WTC11 (cell line): ENCODE measurements around the gene PSMB11.

Experiments used
- ATF2 ChIP-seq: sonication (generic); formaldehyde crosslinking; IDR thresholded peaks from 2 replicates; pipeline ENCODE4 v1.8.1; 2022; ENCODE audit warnings: low read depth, missing genetic modification reagents, borderline replicate concordance
- ATF3 ChIP-seq: sonication (generic); formaldehyde crosslinking; conservative IDR thresholded peaks from 2 replicates; pipeline ENCODE4 v1.8.1; 2022; ENCODE audit warnings: mild to moderate bottlenecking, missing genetic modification reagents
- CTCF ChIP-seq: fragments of 200-600 bp; IDR thresholded peaks from 2 replicates; pipeline ENCODE4 v1.8.0; 2022; ENCODE audit warnings: antibody characterized with exemption
- ESRRA ChIP-seq: sonication (generic); formaldehyde crosslinking; IDR thresholded peaks from 2 replicates; pipeline ENCODE4 v1.8.1; 2022; ENCODE audit warnings: mild to moderate bottlenecking, missing genetic modification reagents, borderline replicate concordance
- GRHL2 ChIP-seq: fragments of 250-450 bp; sonication (Bioruptor Pico); IDR thresholded peaks from 2 replicates; pipeline ENCODE4 v1.8.0; 2022; ENCODE audit warnings: mild to moderate bottlenecking, moderate library complexity; ENCODE audit not compliant: insufficient replicate concordance, severe bottlenecking
- SMAD4 ChIP-seq: sonication (generic); formaldehyde crosslinking; IDR thresholded peaks from 2 replicates; pipeline ENCODE4 v1.8.0; 2022; ENCODE audit warnings: mild to moderate bottlenecking, missing genetic modification reagents
- TCF7 ChIP-seq: sonication (generic); formaldehyde crosslinking; IDR thresholded peaks from 2 replicates; pipeline ENCODE4 v1.8.0; 2022; ENCODE audit warnings: mild to moderate bottlenecking, low read depth, missing genetic modification reagents, moderate library complexity
- TF ChIP-seq, protein P1 (sequence below): sonication (generic); formaldehyde crosslinking; IDR thresholded peaks from 2 replicates; pipeline ENCODE4 v1.8.1; 2023; ENCODE audit warnings: mild to moderate bottlenecking, missing genetic modification reagents, moderate library complexity
- TF ChIP-seq, protein P2 (sequence below): sonication (generic); formaldehyde crosslinking; IDR thresholded peaks from 2 replicates; pipeline ENCODE4 v1.8.0; 2022; ENCODE audit warnings: mild to moderate bottlenecking, missing genetic modification reagents

- TF ChIP-seq ESRRA (CRISPR knock-in tag): no peak
- TF ChIP-seq, protein P1, sequence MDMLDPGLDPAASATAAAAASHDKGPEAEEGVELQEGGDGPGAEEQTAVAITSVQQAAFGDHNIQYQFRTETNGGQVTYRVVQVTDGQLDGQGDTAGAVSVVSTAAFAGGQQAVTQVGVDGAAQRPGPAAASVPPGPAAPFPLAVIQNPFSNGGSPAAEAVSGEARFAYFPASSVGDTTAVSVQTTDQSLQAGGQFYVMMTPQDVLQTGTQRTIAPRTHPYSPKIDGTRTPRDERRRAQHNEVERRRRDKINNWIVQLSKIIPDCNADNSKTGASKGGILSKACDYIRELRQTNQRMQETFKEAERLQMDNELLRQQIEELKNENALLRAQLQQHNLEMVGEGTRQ (CRISPR knock-in tag): no peak
- TF ChIP-seq TCF7 (CRISPR knock-in tag): no peak
- no peak for TF ChIP-seq ATF2 (CRISPR knock-in tag)
- TF ChIP-seq GRHL2 (CRISPR knock-in tag): no peak
- TF ChIP-seq ATF3 (CRISPR knock-in tag): no peak
- no peak for TF ChIP-seq CTCF
- TF ChIP-seq SMAD4 (CRISPR knock-in tag): no peak
- TF ChIP-seq, protein P2, sequence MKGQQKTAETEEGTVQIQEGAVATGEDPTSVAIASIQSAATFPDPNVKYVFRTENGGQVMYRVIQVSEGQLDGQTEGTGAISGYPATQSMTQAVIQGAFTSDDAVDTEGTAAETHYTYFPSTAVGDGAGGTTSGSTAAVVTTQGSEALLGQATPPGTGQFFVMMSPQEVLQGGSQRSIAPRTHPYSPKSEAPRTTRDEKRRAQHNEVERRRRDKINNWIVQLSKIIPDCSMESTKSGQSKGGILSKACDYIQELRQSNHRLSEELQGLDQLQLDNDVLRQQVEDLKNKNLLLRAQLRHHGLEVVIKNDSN (CRISPR knock-in tag): no peak
Observed at GRCh38 chr14:23053426-23053825, 11.4 kb downstream of the PSMB11 start.
